ENCODE measurements around the gene SOX6. TPM values are rescaled to one million over a fixed set of nuclear protein-coding genes. Genes with fewer than 3 reads are reported as not detected.

Gene SOX6
- total and polyA plus RNA-seq, 12 donors, result 0.80 to 43.0 (median 21.2) TPM

GRCh38 chr11:16311831-16312230 is 44.5 kb downstream of the SOX6 start:
- TF ChIP-seq CTCF (IDR thresholded peaks at IDR 0.05), result no peak
- DNase-seq (no peak), ATAC-seq (no peak)
- H3K4me3 ChIP-seq, result no peak overlapping the region
- peak overlapping the region in 2 of 10 donors; percentile 3 to 24 for H3K27ac ChIP-seq
- intact Hi-C loops (cut with DNase I), result no loop called here
- peaks cover 0 to 23% (median 10%) of the 10 kb centered on the region in 9 donors for H3K4me1 ChIP-seq
- H3K27me3 ChIP-seq, result no peaks in the 10 kb centered on the region
- H3K36me3 ChIP-seq, result no peaks in the 10 kb centered on the region
- H3K9me3 ChIP-seq, result no peaks in the 10 kb centered on the region

GRCh38 chr11:16310943-16311342 is 45.4 kb downstream of the SOX6 start:
- DNase-seq, result no peak
- no peak for TF ChIP-seq CTCF (IDR thresholded peaks at IDR 0.05)
- Histone ChIP-seq H3K9me3 (no peaks in the 10 kb centered on the region), H3K27ac (no peak overlapping the region), H3K36me3 (no peaks in the 10 kb centered on the region), H3K4me1 (peaks cover 0 to 23% (median 10%) of the 10 kb centered on the region in 9 donors), H3K27me3 (no peaks in the 10 kb centered on the region), H3K4me3 (no peak overlapping the region)
- no peak for ATAC-seq
- intact Hi-C loops (cut with DNase I), result no loop called here

GRCh38 chr11:16309226-16309625 is 47.1 kb downstream of the SOX6 start:
- Histone ChIP-seq H3K9me3 (no peaks in the 10 kb centered on the region), H3K4me3 (no peak overlapping the region), H3K4me1 (peaks cover 0 to 23% (median 10%) of the 10 kb centered on the region in 9 donors), H3K27me3 (no peaks in the 10 kb centered on the region), H3K36me3 (no peaks in the 10 kb centered on the region), H3K27ac (no peak overlapping the region)
- 82 to 84% methylated on average over 2 of the region's 2 CpGs for WGBS, 2 donors
- ATAC-seq (no peak), DNase-seq (no peak)
- TF ChIP-seq CTCF (IDR thresholded peaks at IDR 0.05), result no peak
- intact Hi-C loops (cut with DNase I), result no loop called here

GRCh38 chr11:16301462-16301861 is 54.9 kb downstream of the SOX6 start:
- no peak for DNase-seq
- Histone ChIP-seq H3K27ac (no peak overlapping the region), H3K4me3 (no peak overlapping the region), H3K4me1 (peaks cover 0 to 17% (median 10%) of the 10 kb centered on the region in 9 donors), H3K27me3 (no peaks in the 10 kb centered on the region), H3K9me3 (no peaks in the 10 kb centered on the region), H3K36me3 (no peaks in the 10 kb centered on the region)
- no peak for ATAC-seq
- WGBS, 2 donors, result 90 to 91% methylated on average over 2 of the region's 2 CpGs
- TF ChIP-seq CTCF (IDR thresholded peaks at IDR 0.05), result no peak
- intact Hi-C loops (cut with DNase I), result no loop called here
